ENCODE data around the gene EXOSC2. TPM values are rescaled to one million over a fixed set of nuclear protein-coding genes. Genes with fewer than 3 reads are reported as not detected.

Gene EXOSC2
- total RNA-seq, 2 experiments from 2014 or later, result 77.3 to 80.5 TPM

DNA sequence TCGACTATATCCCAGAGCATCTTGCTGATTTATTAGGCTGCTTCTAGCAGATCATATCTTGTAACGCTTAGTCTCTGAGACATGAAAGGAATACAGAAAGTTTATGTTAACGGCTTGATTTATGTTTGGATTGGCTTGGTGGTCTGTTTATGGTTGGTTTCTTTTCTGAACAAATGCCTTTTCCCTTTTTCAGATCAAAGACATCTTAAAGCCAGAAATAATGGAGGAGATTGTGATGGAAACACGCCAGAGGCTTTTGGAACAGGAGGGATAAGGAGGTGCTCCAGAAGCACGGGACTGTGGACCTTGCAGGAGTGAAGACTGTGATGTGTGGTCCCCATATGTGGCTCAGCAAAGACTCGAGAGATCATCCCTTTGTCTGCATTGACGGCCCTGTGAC is 9.9 kb downstream of the EXOSC2 start:
- CTCF ChIA-PET, result interaction anchor here (5.5 kb wide), 1 partner anchor 162 kb away, joined by 63 read pairs; no protein-coding TSS in a partner anchor

DNA sequence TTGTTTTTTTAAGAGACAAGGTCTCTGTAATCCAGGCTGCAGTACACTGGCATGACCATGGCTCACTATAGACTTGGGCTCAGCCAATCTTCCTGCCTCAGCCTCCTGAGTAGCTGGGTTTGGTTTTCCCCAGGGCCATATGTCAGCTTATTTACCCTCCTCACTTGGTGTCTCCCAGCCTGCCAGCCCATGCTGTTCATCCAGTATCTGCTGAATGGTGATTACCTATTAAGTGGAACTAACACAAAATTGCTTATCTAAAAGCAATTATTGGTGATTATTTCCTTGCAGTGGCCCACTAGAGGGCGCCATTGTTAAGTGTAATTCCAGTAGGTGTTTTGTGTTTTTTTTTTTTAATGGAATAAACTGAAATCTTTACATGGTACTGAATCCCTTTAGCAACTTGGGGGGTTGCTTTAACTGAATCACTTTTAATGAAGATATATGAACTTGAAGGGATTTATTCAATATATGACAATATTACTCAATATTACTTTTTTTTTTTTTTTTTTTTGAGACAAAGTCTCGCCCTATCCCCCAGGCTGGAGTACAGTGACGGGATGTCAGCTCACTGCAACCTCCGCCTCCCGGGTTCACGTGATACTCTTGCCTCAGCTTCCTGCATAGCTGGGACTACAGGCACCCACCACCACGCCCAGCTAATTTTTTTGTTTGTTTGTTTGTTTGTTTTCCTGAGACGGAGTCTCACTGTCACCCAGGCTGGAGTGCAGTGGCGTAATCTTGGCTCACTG is 13.8 kb downstream of the EXOSC2 start:
- POLR2A ChIA-PET, result no interaction called here

More for the DNA sequence above, 9.9 kb downstream of the EXOSC2 start:
- Mint-ChIP-seq H3K4me1 (ENCODE audit: low read depth) (peaks cover 7% of the 10 kb centered on the region), H3K27ac (no peak overlapping the region), H3K4me3 (no peak overlapping the region), H3K36me3 (peaks cover 46% of the 10 kb centered on the region), H3K9me3 (no peaks in the 10 kb centered on the region), H3K27me3 (no peaks in the 10 kb centered on the region)
- intact Hi-C loops (cut with micrococcal nuclease), result no loop called here
- POLR2A ChIA-PET, result interaction anchor here (2.7 kb wide), 1 partner anchor 10 kb away, joined by 9 read pairs; the partner anchor contains the start of gene EXOSC2
- no peak for DNase-seq

DNA sequence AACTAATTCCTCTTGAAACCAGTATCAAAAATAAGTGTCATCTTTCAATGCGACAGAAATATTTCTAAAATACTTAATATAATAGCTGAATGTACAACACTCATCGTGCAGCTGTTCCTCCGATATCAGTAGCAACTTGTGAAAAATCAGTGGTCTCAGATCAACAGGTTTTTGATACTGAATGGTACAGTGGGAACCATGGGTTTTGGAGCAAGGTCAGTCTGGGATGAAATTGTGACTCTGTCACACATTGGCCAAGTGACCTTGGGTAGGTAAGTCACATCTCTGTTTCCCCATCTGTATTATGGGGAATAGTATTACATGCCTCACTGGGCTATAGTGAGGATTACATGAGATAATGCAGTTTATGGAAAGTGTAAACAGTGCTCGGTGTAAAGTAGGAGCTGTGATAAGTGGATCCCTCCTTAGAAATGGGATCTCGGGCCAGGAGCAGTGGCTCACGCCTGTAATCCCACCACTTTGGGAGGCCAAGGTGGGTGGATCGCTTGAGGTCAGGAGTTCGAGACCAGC is 17.3 kb downstream of the EXOSC2 start:
- DNase-seq, result no peak
- no peaks in the 10 kb centered on the region for H3K9me3 Mint-ChIP-seq
- no peak overlapping the region for H3K4me3 Mint-ChIP-seq
- H3K27ac Mint-ChIP-seq, result no peak overlapping the region
- intact Hi-C loops (cut with micrococcal nuclease), result loop anchor here (10.0 kb wide), 3 partner anchors 124 to 886 kb away; partner anchors contain the start of genes ABL1 and TOR1A
- ChIA-PET CTCF (interaction anchor here (0.7 to 6.2 kb wide), 4 partner anchors 11 to 336 kb away, joined by 3 to 52 read pairs (median 18); partner anchors contain the start of gene EXOSC2), POLR2A (no interaction called here)
- H3K4me1 Mint-ChIP-seq (ENCODE audit: low read depth), result peaks cover 28% of the 10 kb centered on the region
- H3K36me3 Mint-ChIP-seq, result peaks cover 4% of the 10 kb centered on the region
- H3K27me3 Mint-ChIP-seq, result no peaks in the 10 kb centered on the region

More for the DNA sequence above, 13.8 kb downstream of the EXOSC2 start:
- no peak overlapping the region for H3K27ac Mint-ChIP-seq
- H3K27me3 Mint-ChIP-seq, result no peaks in the 10 kb centered on the region
- DNase-seq, result peak; percentile 69
- peaks cover 22% of the 10 kb centered on the region for H3K36me3 Mint-ChIP-seq
- CTCF ChIA-PET, result interaction anchor here (0.7 to 6.2 kb wide), 20 partner anchors 7 to 1962 kb away, joined by 3 to 52 read pairs (median 4); partner anchors contain the start of genes DDX31 and EXOSC2
- no peaks in the 10 kb centered on the region for H3K9me3 Mint-ChIP-seq
- no peak overlapping the region for H3K4me3 Mint-ChIP-seq
- peaks cover 6% of the 10 kb centered on the region for H3K4me1 Mint-ChIP-seq (ENCODE audit: low read depth)
- intact Hi-C loops (cut with micrococcal nuclease), result loop anchor here (1.0 kb wide), 1 partner anchor 156 kb away; no protein-coding TSS in a partner anchor

DNA sequence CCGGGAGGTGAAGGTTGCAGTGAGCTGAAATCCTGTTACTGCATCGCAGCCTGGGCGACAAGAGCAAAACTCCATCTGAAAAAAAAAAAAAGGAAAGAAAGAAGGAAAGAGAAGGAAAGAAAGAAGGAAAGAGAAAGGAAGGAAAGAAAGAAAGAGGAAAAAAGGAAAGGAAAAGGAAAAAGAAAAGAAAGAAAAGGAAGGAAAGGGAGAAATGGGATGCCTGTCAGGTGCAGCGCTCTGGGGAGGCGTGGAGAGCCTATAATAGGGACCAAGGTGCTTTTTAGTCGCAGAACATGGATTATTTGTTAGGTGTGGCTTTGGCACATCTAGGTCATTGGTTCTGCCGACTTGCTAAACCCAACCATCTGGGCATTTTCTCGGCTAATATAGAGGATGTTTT is 17.9 kb downstream of the EXOSC2 start:
- CTCF ChIA-PET, result interaction anchor here (1.2 to 6.2 kb wide), 3 partner anchors 11 to 155 kb away, joined by 3 to 52 read pairs (median 29); no protein-coding TSS in a partner anchor
- Mint-ChIP-seq H3K27ac (no peak overlapping the region), H3K9me3 (no peaks in the 10 kb centered on the region), H3K27me3 (no peaks in the 10 kb centered on the region), H3K36me3 (no peaks in the 10 kb centered on the region), H3K4me1 (ENCODE audit: low read depth) (peaks cover 31% of the 10 kb centered on the region), H3K4me3 (peak overlapping the region; percentile 9)
- POLR2A ChIA-PET, result no interaction called here
- DNase-seq, result no peak
- intact Hi-C loops (cut with micrococcal nuclease), result loop anchor here (10.0 kb wide), 3 partner anchors 123 to 887 kb away; partner anchors contain the start of genes ABL1 and TOR1A

DNA sequence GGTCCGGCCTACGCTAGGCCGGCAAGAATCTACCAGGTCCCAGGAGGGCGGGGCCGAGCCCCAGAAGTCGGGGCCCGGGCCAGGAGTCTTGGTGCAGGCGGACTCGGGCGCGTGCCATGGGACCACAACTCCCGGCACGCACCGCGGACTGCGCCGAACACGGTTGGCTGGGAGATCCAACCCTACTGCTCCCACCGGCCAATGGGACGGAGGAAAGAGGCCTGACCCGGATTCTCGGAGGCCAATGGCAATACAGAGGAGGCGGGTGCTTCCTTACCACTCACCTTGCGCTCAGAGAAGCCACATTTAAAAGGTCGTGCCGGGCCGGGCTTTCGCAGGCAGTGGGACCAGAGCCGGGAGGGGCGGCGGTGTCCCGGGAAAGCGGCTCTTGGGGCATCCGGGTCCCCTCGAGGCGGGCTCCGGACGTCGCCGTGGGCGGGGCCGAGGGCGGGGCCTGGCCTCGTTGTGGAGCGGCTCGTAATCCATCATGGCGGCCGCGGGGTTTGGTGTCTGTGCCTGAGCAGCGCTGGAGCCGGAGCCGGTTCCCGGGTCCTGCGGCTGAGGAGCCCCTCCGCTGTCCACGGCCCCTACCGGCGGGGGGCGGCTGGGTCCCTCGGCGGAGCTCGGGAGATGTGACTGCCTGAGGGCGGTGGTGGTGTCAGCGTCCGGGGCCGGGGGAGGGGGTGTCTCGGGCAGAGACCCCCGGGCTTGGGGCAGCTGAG is 19.1 kb downstream of the EXOSC2 start:
- intact Hi-C loops (cut with micrococcal nuclease), result loop anchor here (1.0 to 10.0 kb wide), 5 partner anchors 19 to 888 kb away; partner anchors contain the start of genes ABL1, EXOSC2 and TOR1A
- DNase-seq, result peak; percentile 97
- Mint-ChIP-seq H3K4me3 (peak overlapping the region; percentile 89), H3K36me3 (no peaks in the 10 kb centered on the region), H3K27me3 (no peaks in the 10 kb centered on the region), H3K4me1 (ENCODE audit: low read depth) (peaks cover 33% of the 10 kb centered on the region), H3K9me3 (no peaks in the 10 kb centered on the region), H3K27ac (peak overlapping the region; percentile 88)
- POLR2A ChIA-PET, result interaction anchor here (0.6 to 1.4 kb wide), 2 partner anchors 19 to 536 kb away, joined by 3 to 5 read pairs; partner anchors contain the start of gene EXOSC2
- CTCF ChIA-PET, result interaction anchor here (1.2 to 3.3 kb wide), 2 partner anchors 12 to 25 kb away, joined by 3 to 18 read pairs; no protein-coding TSS in a partner anchor

DNA sequence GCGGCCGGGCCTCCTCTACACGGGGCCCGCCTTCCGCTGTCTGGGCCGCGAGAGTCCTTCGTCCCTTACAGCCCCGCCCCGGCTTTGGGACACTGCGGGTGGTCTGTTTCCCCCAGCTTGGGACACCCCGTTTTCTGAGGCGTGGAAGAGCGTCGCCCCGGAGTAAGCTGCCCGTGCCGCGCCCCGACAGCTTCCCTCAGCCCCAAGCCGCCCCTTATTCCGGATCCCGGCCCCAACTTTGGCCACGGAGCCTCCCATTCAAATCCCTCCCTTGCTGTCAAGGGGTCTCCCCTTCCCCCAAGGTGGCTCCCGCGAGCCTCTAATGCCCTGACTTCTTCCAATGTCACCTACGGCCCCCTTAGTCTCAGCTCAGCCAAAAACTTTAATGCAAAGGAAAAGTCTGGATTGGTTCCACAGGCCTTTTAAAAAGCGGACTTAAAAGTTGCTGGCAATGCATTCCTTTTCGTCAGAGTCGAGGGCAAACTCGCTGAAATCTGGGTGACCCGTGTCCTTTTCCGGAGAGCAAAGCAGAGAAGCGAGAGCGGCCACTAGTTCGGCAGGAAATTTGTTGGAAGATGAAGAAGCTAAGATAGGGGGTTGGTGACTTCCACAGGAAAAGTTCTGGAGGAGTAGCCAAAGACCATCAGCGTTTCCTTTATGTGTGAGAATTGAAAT is 19.8 kb downstream of the EXOSC2 start:
- CTCF ChIA-PET, result interaction anchor here (3.3 kb wide), 1 partner anchor 12 kb away, joined by 18 read pairs; no protein-coding TSS in a partner anchor
- no peaks in the 10 kb centered on the region for H3K9me3 Mint-ChIP-seq
- H3K4me1 Mint-ChIP-seq (ENCODE audit: low read depth), result peaks cover 33% of the 10 kb centered on the region
- H3K36me3 Mint-ChIP-seq, result no peaks in the 10 kb centered on the region
- intact Hi-C loops (cut with micrococcal nuclease), result loop anchor here (2.0 to 10.0 kb wide), 4 partner anchors 121 to 889 kb away; partner anchors contain the start of genes ABL1 and TOR1A
- DNase-seq, result no peak
- H3K27ac Mint-ChIP-seq, result peak overlapping the region; percentile 88
- H3K4me3 Mint-ChIP-seq, result peak overlapping the region; percentile 89
- POLR2A ChIA-PET, result interaction anchor here (0.6 to 1.4 kb wide), 2 partner anchors 20 to 535 kb away, joined by 3 to 5 read pairs; partner anchors contain the start of gene EXOSC2
- H3K27me3 Mint-ChIP-seq, result no peaks in the 10 kb centered on the region

DNA sequence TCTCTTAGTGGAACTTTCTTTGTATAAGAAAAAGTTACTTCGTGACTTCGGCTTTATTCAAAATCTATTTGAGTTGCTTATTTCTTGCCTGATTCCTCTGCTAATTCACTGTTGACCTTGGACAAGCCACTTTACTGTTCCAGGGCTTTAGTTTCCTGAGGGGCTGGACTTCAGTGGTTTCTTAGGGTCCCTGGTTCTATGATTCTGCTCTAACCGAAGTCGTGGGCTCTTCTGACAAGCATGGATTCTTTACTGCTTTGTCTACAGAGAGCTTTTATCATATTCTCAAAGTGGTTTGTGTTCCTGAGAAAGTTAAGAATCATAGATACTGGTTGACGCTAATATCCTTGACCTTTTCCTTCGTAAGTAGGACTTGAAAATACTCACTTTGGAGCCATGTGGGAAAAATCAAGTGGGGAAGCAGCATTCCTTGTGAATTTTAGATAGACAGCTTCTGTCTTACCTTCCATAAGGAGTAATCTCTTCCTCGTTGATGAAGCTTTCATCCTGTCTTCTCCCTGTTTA is 21.1 kb downstream of the EXOSC2 start:
- POLR2A ChIA-PET, result interaction anchor here (2.3 kb wide), 1 partner anchor 21 kb away, joined by 6 read pairs; the partner anchor contains the start of gene EXOSC2
- intact Hi-C loops (cut with micrococcal nuclease), result loop anchor here (10.0 kb wide), 3 partner anchors 120 to 890 kb away; partner anchors contain the start of genes ABL1 and TOR1A
- Mint-ChIP-seq H3K4me3 (peak overlapping the region; percentile 89), H3K9me3 (no peaks in the 10 kb centered on the region), H3K4me1 (ENCODE audit: low read depth) (peaks cover 33% of the 10 kb centered on the region), H3K27me3 (no peaks in the 10 kb centered on the region), H3K36me3 (no peaks in the 10 kb centered on the region), H3K27ac (no peak overlapping the region)
- DNase-seq, result no peak
- CTCF ChIA-PET, result interaction anchor here (0.6 to 3.3 kb wide), 4 partner anchors 14 to 342 kb away, joined by 3 to 18 read pairs (median 5); no protein-coding TSS in a partner anchor

DNA sequence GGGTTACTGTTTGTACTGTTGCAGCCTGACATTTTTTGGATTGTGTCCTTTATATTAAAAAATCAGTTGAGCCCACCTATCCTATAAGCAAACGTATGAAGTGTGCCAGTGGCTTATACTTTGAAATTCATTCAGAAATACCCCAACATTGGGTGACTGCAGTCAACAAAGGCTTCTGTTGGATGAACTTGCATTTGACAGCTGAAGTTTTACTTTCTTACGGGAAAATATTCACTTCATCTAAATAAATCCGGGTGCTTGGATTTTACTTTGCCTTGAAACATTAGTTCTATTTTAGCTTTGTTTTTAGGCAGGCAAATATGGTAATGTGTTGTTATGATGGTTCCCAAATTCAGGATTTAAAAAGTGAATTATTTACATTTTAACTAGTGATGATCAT is 21.7 kb downstream of the EXOSC2 start:
- intact Hi-C loops (cut with micrococcal nuclease), result loop anchor here (10.0 kb wide), 3 partner anchors 120 to 890 kb away; partner anchors contain the start of genes ABL1 and TOR1A
- H3K4me3 Mint-ChIP-seq, result no peak overlapping the region
- CTCF ChIA-PET, result interaction anchor here (0.6 to 3.3 kb wide), 4 partner anchors 14 to 342 kb away, joined by 3 to 18 read pairs (median 5); no protein-coding TSS in a partner anchor

DNA sequence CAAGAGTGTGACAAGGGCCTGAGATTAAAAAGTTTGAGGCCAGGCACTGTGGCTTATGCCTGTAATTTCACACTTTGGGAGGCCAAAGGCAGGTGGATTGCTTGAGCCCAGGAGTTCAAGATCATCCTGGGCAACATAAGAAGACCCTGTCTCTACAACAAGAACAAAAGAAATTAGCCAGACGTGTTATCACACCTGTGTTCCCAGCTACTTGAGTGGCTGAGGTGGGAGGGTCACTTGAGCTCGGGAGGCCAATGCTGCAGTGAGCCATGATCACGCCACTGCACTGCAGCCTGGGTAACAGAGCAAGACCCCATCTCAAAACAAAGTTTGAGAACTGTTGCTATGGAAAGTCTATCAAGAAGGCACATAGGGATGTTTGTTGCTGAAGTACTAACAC is 25.0 kb downstream of the EXOSC2 start:
- intact Hi-C loops (cut with micrococcal nuclease), result loop anchor here (10.0 kb wide), 3 partner anchors 116 to 894 kb away; partner anchors contain the start of genes ABL1 and TOR1A
- H3K27me3 Mint-ChIP-seq, result no peaks in the 10 kb centered on the region
- CTCF ChIA-PET, result interaction anchor here (0.9 to 2.0 kb wide), 3 partner anchors 12 to 280 kb away, joined by 3 to 6 read pairs (median 3); no protein-coding TSS in a partner anchor
- DNase-seq, result no peak
- no peak overlapping the region for H3K4me3 Mint-ChIP-seq
- POLR2A ChIA-PET, result no interaction called here
- H3K4me1 Mint-ChIP-seq (ENCODE audit: low read depth), result peaks cover 45% of the 10 kb centered on the region
- H3K27ac Mint-ChIP-seq, result no peak overlapping the region
- no peaks in the 10 kb centered on the region for H3K36me3 Mint-ChIP-seq
- H3K9me3 Mint-ChIP-seq, result no peaks in the 10 kb centered on the region

More for the DNA sequence above, 21.7 kb downstream of the EXOSC2 start:
- no peaks in the 10 kb centered on the region for H3K36me3 Mint-ChIP-seq
- H3K27ac Mint-ChIP-seq, result no peak overlapping the region
- no peaks in the 10 kb centered on the region for H3K27me3 Mint-ChIP-seq
- H3K9me3 Mint-ChIP-seq, result no peaks in the 10 kb centered on the region
- POLR2A ChIA-PET, result interaction anchor here (2.3 kb wide), 1 partner anchor 22 kb away, joined by 6 read pairs; the partner anchor contains the start of gene EXOSC2
- H3K4me1 Mint-ChIP-seq (ENCODE audit: low read depth), result peaks cover 35% of the 10 kb centered on the region
- DNase-seq, result no peak

DNA sequence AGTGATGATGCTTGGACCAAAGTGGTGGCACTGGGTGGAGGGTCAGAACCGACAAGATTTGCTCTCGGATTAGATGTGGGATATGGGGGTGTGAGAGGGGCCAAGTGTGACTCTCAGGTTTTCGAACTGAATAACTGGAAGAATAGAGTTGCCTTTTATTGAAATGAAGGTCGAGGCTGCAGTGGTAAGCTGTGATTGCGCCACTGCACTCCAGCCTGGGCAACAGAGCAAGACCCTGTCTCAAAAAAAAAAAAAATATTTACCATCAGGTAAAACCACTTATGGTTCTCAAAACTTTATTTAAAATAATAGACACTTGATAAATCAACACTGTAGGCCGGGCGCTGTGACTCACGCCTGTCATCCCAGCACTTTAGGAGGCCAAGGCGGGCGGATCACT is 27.2 kb downstream of the EXOSC2 start:
- no peak for DNase-seq
- Mint-ChIP-seq H3K4me3 (no peak overlapping the region), H3K36me3 (no peaks in the 10 kb centered on the region), H3K4me1 (ENCODE audit: low read depth) (peaks cover 24% of the 10 kb centered on the region), H3K27me3 (no peaks in the 10 kb centered on the region), H3K9me3 (no peaks in the 10 kb centered on the region), H3K27ac (no peak overlapping the region)
- intact Hi-C loops (cut with micrococcal nuclease), result no loop called here
- POLR2A ChIA-PET, result no interaction called here
- CTCF ChIA-PET, result no interaction called here

Measured in activated CD4-positive, alpha-beta memory T cell treated with anti-CD3 and anti-CD28 coated beads for 36 hours (primary cell).